ENCODE results near the gene HOXB1. TPM values are rescaled to one million over a fixed set of nuclear protein-coding genes. Genes with fewer than 3 reads are reported as not detected.
"Not testable (repeated sequence)": the region's sequence is repeated elsewhere in the genome, so short reads cannot be mapped to it uniquely, and the experiment has no call there.

HOXB1 gene
- total RNA-seq, 2 donors from 2014 or later: not detected

DNA sequence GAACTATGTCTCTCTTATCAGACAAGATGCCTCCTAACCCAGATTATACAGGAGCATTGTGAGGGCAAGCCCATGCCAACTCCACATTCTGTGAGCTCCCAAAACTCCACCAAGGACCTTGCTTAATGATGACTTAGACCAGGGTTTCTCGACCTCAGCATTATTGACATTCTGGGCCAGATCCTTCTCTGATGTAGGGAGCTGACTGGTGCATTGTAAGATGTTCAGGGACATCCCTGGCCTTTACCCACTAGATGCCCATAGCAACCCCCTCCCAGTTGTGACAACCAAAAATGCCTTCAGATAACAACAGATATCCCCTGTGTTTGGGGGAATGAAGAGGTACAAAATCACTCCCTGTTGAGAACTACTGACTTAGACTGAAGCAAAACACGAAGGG, 43.6 kb downstream of the HOXB1 start:
- ATAC-seq (no peak), DNase-seq (no peak)
- intact Hi-C loops (cut with DNase I): no loop called here

- DNase-seq (no peak), ATAC-seq (no peak)
- intact Hi-C loops (cut with DNase I): no loop called here
Measured at GRCh38 chr17:48486557-48486956, 44.3 kb downstream of the HOXB1 start.

GRCh38 chr17:48484850-48485249, 46.0 kb downstream of the HOXB1 start:
- no peak for DNase-seq
- intact Hi-C loops (cut with DNase I): no loop called here
- no peak for ATAC-seq

- no peak for ATAC-seq
- intact Hi-C loops (cut with DNase I): no loop called here
- DNase-seq: no peak
Measured at GRCh38 chr17:48484256-48484655, 46.6 kb downstream of the HOXB1 start.

DNA sequence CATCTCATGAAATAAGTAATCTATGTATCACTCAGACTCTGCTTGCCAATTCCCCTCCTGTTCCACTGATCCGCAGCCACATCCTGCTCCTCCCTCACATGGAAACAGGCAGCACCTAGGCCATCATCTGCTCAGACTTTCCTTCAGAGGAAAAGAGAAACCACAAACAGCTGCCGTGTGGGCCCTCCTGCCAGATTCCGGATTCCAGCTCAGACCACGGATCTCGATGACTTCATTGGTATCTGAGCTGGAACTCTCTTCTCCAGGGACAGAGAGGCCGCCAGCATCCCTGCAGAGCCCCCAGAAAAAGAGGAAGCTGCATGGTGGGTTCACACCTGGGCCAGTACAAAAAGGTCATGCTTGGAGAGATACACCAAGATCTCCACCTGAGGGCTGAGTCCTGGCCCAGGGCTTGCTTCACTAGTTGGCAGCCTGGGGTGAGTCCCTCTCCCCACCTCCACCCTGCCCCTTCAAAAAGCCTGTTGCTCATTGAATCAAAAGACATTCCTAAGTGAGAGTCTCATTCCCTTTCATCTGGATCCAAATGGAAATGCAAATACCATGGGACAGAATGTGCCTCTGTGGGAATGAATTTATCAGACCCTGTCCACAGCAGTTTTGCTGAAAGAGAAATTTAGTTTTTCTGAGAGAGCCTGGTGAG, 47.2 kb downstream of the HOXB1 start:
- intact Hi-C loops (cut with DNase I): no loop called here
- peak in 1 of 2 donors; percentile 85 for ATAC-seq
- DNase-seq: no peak

GRCh38 chr17:48483004-48483403, 47.8 kb downstream of the HOXB1 start:
- peak in 1 of 2 donors; percentile 23 for ATAC-seq
- no peak for DNase-seq
- intact Hi-C loops (cut with DNase I): no loop called here

DNA sequence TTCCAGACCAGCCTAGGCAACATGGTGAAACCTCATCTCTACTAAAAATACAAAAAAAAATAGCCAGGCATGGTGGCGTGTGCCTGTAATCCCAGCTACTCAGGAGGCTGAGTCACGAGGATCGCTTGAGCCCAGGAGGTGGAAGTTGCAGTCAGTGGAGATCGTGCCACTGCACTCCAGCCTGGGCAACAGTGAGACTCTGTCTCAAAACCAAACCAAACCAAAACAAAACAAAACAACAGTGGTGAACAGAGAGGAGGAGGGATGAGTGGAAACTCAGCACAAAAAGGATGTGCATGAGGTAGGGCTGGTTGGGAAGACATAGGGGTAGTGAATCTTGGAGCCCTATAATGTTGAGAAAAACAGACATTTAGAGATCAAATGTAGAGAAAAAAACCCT, 48.5 kb downstream of the HOXB1 start:
- ATAC-seq; intact Hi-C loops (cut with DNase I); DNase-seq: not testable (repeated sequence)

DNA sequence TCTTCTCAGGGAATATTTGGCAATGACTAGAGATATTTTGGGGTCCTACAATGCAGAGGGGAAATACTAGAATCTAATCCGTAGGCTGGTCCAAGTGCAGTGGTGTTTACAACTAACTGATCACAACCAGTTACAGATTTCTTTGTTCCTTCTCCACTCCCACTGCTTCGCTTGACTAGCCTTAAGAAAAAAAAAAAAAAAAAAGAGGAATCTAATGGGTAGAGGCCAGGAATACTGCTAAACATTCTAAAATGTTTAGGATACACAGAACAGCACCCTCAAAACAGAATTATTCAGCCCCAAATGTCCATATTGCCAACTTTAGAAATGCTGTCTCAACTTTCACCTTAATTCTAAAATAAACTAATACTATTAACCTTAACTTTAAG, 51.8 kb downstream of the HOXB1 start:
- ATAC-seq (no peak), DNase-seq (no peak)
- intact Hi-C loops (cut with DNase I): no loop called here

Other genes starting within 250 kb of the HOXB1 start
- gene SKAP1, start 100.8 kb downstream of the HOXB1 start, total RNA-seq: under 1 TPM; 0.31 to 0.88 TPM
- gene HOXB2, start 14.1 kb upstream of the HOXB1 start, total RNA-seq: 1 to 10 TPM; 6.1 to 6.7 TPM
- 1 to 10 TPM in 1 of 2 donors, under 1 TPM in 1; 0.31 to 1.6 TPM for gene HOXB4, start 47.3 kb upstream of the HOXB1 start, total RNA-seq
- 1 to 10 TPM; 1.2 to 2.8 TPM for gene HOXB3, start 59.2 kb upstream of the HOXB1 start, total RNA-seq
- under 1 TPM in 1 of 2 donors, not detected in 1; 0.41 TPM for gene HOXB5, start 62.8 kb upstream of the HOXB1 start, total RNA-seq
- gene HOXB6, start 74.0 kb upstream of the HOXB1 start, total RNA-seq: 1 to 10 TPM in 1 of 2 donors, under 1 TPM in 1; 0.63 to 2.2 TPM
- 1 to 10 TPM in 1 of 2 donors, under 1 TPM in 1; 0.44 to 1.1 TPM for gene HOXB7, start 80.0 kb upstream of the HOXB1 start, total RNA-seq
- under 1 TPM in 1 of 2 donors, not detected in 1; 0.32 TPM for gene HOXB8, start 84.3 kb upstream of the HOXB1 start, total RNA-seq
- gene HOXB9, start 95.3 kb upstream of the HOXB1 start, total RNA-seq: not detected
- gene PRAC1, start 191.5 kb upstream of the HOXB1 start, total RNA-seq: not detected
- gene PRAC2, start 192.2 kb upstream of the HOXB1 start, total RNA-seq: not detected
- gene HOXB13, start 197.7 kb upstream of the HOXB1 start, total RNA-seq: not detected